Chondrocyte (in vitro differentiated cells): ENCODE results near the gene FCHO1. TPM values are rescaled to one million over a fixed set of nuclear protein-coding genes. Genes with fewer than 3 reads are reported as not detected.

Source experiments
- DNase-seq: peaks from one replicate; pipeline ENCODE4 v3.0.0; 2021; ENCODE audit warnings: mixed read lengths, low spot score
- H3K27ac Mint-ChIP-seq: one replicate; pipeline ENCODE4 v1.8.0; 2021; ENCODE audit warnings: mild to moderate bottlenecking, moderate library complexity, mixed read lengths; ENCODE audit not compliant: unreplicated experiment
- H3K27me3 Mint-ChIP-seq: 2 replicates; pipeline ENCODE4 v1.8.0; 2021; ENCODE audit warnings: low read depth, mixed read lengths
- H3K36me3 Mint-ChIP-seq: 2 replicates; pipeline ENCODE4 v1.8.0; 2021; ENCODE audit warnings: low read depth, mixed read lengths
- H3K4me1 Mint-ChIP-seq: 2 replicates; pipeline ENCODE4 v1.8.0; 2021; ENCODE audit warnings: low read depth, mild to moderate bottlenecking, mixed read lengths
- H3K4me3 Mint-ChIP-seq: one replicate; pipeline ENCODE4 v1.8.0; 2021; ENCODE audit warnings: mild to moderate bottlenecking, moderate library complexity, mixed read lengths; ENCODE audit not compliant: unreplicated experiment
- H3K9me3 Mint-ChIP-seq: 2 replicates; pipeline ENCODE4 v1.8.0; 2021; ENCODE audit warnings: low read depth, mixed read lengths
- CTCF ChIP-seq: fragments of 200-600 bp; sonication (generic); IDR thresholded peaks from 2 replicates; pipeline ENCODE4 v1.5.0; 2021; ENCODE audit warnings: antibody characterized with exemption, mild to moderate bottlenecking, moderate library complexity
- total RNA-seq: library from RNA; stranded (reverse); gene quantifications from 3 replicates; pipeline ENCODE4 v1.2.1, GENCODE V29; 2021

The FCHO1 gene
- total RNA-seq, 1 donor from 2014 or later, result 0.70 TPM

- Mint-ChIP-seq H3K36me3 (peaks cover 2% of the 10 kb centered on the region), H3K9me3 (no peaks in the 10 kb centered on the region), H3K4me1 (peaks cover 32% of the 10 kb centered on the region), H3K27ac (no peak overlapping the region), H3K27me3 (no peaks in the 10 kb centered on the region), H3K4me3 (peak overlapping the region; percentile 82)
- DNase-seq, result no peak
- no peak for TF ChIP-seq CTCF
Observed at GRCh38 chr19:17721821-17722220, 29.5 kb upstream of the FCHO1 start.

- H3K4me1 Mint-ChIP-seq, result peaks cover 27% of the 10 kb centered on the region
- H3K9me3 Mint-ChIP-seq, result no peaks in the 10 kb centered on the region
- H3K27ac Mint-ChIP-seq, result no peak overlapping the region
- H3K4me3 Mint-ChIP-seq, result no peak overlapping the region
- peaks cover 2% of the 10 kb centered on the region for H3K36me3 Mint-ChIP-seq
- no peak for TF ChIP-seq CTCF
- DNase-seq, result no peak
- H3K27me3 Mint-ChIP-seq, result no peaks in the 10 kb centered on the region
Observed at GRCh38 chr19:17722655-17723240, 28.5 kb upstream of the FCHO1 start.

GRCh38 chr19:17724655-17725054 is 26.6 kb upstream of the FCHO1 start:
- Mint-ChIP-seq H3K9me3 (no peaks in the 10 kb centered on the region), H3K36me3 (peaks cover 4% of the 10 kb centered on the region), H3K4me3 (no peak overlapping the region), H3K4me1 (peaks cover 22% of the 10 kb centered on the region), H3K27me3 (no peaks in the 10 kb centered on the region), H3K27ac (no peak overlapping the region)
- DNase-seq, result no peak
- no peak for TF ChIP-seq CTCF

- Mint-ChIP-seq H3K36me3 (peaks cover 9% of the 10 kb centered on the region), H3K4me1 (peaks cover 15% of the 10 kb centered on the region), H3K4me3 (no peak overlapping the region), H3K27ac (no peak overlapping the region), H3K9me3 (no peaks in the 10 kb centered on the region), H3K27me3 (no peaks in the 10 kb centered on the region)
- peak; percentile 63 for TF ChIP-seq CTCF
- no peak for DNase-seq
Observed at GRCh38 chr19:17725422-17726078, 25.7 kb upstream of the FCHO1 start.

GRCh38 chr19:17726136-17726741 is 25.0 kb upstream of the FCHO1 start:
- Mint-ChIP-seq H3K9me3 (peaks cover 3% of the 10 kb centered on the region), H3K4me3 (no peak overlapping the region), H3K27ac (no peak overlapping the region), H3K4me1 (peaks cover 8% of the 10 kb centered on the region), H3K27me3 (no peaks in the 10 kb centered on the region), H3K36me3 (peaks cover 13% of the 10 kb centered on the region)
- DNase-seq, result no peak
- peak; percentile 9 for TF ChIP-seq CTCF
